ENCODE data around the gene GMDS.

DNA sequence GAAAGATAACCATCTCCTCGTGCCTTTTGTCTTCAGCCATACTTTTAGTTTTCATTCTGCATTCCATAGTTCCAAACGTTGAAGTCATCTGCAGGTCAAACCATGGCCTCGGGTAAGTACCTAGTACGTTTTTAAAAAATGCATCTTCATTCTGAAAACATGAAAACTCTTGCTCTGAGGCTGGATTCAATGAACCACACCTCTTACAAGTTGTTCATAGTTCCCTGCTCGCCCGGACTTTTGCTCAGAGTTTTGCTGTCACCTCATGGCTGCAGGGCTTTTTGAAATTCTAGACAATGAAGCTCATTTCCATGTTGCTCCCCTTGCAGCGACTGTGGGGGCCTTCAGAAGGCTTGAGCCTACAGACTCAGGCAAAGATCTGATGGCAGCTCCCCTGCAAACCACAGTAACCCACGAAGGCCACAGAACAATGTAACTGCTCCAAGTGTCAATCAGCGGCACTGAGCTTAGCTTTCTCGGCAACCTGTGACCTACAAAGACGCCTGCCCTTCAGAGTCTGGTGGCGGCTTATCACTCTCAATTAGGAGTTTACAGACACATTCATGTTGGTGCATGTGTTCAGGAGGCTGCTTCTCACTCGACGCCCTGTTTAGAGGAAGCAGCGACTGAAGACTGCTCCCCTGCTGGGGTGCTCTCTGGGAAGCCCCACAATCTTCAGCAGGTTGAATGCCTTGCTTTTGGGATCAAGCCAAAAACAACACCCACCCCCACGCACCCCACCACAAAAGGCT, 574.5 kb downstream of the GMDS start:
- no peak for TF ChIP-seq POLR2A (IDR thresholded peaks at IDR 0.05)
- TF ChIP-seq CTCF (IDR thresholded peaks at IDR 0.05): no peak

Measured in vagina (tissue), 2 donors.